GM19397 (cell line): ENCODE results near the gene MRPL51.
"Not testable (repeated sequence)": the region's sequence is repeated elsewhere in the genome, so short reads cannot be mapped to it uniquely, and the experiment has no call there.

Experiments used
- ATAC-seq: cut with Tn5 transposase; IDR thresholded peaks from one replicate; pipeline ENCODE4 v1.9.1; 2021; ENCODE audit warnings: mild to moderate bottlenecking, moderate library complexity; ENCODE audit not compliant: unreplicated experiment

MRPL51 gene

DNA sequence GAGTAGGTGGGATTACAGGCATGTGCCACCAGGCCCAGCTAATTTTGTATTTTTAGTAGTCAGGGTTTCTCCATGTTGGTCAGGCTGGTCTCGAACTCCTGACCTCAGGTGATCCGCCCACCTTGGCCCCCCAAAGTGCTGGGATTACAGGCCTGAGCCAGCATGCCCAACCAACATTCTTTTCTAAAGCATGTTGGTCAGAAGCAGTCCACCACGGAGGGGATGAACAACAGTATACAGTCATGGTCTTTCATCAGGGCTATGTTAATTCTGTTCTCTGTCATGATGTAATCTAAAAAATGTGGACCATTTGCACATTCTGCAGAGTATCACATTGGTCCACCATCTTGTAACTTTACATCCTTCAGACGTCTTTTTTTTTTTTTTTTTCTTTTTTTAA, 3.6 kb downstream of the MRPL51 start:
- ATAC-seq: no peak

DNA sequence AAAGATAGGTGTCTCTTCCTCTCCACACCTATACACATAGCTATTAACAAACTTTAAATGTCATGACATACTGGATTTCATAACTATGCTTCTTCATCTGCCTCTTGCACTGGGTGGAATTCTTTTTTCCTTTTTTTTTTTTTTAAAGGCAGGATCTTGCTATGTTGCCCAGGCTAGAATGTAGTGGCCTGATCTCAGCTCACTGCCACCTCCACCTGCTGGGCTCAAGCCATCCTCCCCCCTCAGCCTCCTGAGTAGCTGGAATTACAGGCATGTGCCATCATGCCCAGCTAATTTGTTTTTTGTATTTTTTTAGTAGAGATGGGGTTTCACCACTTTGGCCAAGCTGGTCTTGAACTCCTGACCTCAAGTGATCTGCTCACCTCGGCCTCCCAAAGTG, 4.8 kb downstream of the MRPL51 start:
- ATAC-seq: no peak

GRCh38 chr12:6478416-6478815, 14.6 kb downstream of the MRPL51 start:
- no peak for ATAC-seq

GRCh38 chr12:6477601-6478377, 15.3 kb downstream of the MRPL51 start:
- not testable (repeated sequence) for ATAC-seq

- ATAC-seq: no peak
These were observed 16.6 kb downstream of the MRPL51 start for GRCh38 chr12:6476489-6476888.

DNA sequence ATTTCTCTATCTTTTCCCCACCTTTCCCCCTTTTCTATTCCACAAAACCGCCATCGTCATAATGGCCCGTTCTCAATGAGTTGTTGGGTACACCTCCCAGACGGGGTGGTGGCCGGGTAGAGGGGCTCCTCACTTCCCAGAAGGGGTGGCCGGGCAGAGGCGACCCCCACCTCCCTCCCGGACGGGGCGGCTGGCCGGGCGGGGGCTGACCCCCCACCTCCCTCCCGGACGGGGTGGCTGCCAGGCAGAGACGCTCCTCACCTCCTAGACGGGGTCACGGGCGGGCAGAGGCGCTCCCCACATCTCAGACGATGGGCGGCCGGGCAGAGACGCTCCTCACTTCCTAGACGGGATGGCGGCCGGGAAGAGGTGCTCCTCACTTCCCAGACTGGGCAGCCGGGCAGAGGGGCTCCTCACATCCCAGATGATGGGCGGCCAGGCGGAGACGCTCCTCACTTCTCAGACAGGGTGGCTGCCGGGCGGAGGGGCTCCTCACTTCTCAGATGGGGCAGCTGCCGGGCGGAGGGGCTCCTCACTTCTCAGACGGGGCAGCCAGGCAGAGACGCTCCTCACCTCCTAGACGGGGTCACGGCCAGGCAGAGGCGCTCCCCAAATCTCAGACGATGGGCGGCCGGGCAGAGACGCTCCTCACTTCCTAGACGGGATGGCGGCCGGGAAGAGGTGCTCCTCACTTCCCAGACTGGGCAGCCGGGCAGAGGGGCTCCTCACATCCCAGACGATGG, 17.7 kb downstream of the MRPL51 start:
- not testable (repeated sequence) for ATAC-seq

DNA sequence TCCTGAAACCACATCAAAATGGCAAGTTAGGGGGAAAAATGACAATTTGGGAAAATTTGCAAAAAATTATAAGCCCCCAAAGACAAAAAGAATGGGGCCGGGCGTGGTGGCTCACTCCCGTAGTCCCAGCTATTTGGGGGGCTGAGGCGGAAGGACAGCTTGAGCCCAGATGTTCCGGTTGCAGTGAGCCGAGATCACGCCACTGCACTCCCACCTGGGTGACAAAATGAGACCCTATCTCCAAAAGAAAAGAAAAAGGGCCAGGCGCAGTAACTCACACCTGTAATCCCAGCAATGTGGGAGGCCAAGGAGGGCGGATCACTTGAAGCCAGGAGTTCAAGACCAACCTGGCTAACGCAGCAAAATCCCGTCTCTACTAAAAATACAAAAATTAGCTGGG, 20.6 kb downstream of the MRPL51 start:
- ATAC-seq: no peak

- ATAC-seq: no peak
These were observed 21.1 kb downstream of the MRPL51 start for GRCh38 chr12:6471989-6472360.

DNA sequence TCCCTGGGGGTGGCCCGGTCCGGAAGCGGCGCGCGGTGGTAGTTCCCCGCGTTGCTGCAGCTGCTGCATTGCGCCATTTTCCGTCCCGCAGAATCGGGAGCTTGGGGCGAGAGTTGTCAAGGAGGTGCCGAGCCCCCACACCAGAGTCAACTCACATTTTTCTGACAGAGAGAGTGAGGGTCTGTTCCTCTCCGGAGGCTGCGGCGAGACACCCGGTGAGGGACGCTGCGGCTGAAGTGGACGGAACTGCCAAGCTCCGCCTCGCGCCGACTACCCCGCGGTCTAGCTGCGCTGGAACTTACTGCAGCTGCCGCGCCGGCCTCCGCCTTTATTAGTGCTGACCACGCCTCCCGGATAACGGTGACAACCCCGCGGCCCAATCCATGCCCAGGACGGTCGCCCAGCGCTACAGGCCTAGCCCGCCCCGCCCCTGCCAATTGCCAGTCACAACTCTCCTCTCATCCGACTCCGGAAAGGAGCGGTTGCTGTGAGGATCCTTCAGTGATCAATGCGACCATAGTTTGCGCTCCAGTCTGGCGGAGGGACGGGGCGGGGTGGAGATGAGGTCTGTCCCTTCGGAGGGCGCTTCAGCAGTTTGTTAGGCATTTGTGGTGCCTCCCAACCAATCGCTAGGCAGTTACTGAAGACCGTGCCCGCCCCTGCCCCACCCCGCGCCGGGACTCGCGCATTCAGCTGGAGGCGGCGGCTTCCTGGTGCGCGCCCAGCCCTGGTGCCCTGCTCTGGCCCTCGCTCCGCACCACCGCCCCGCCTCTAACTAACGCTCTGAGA, 22.5 kb downstream of the MRPL51 start, which contains the start of gene VAMP1:
Gene VAMP1 (minus strand): TSS at position 303 of the 789 bp plus-strand sequence. CDS start 146 bp downstream, at position 157.
- ATAC-seq: peak; percentile 87

DNA sequence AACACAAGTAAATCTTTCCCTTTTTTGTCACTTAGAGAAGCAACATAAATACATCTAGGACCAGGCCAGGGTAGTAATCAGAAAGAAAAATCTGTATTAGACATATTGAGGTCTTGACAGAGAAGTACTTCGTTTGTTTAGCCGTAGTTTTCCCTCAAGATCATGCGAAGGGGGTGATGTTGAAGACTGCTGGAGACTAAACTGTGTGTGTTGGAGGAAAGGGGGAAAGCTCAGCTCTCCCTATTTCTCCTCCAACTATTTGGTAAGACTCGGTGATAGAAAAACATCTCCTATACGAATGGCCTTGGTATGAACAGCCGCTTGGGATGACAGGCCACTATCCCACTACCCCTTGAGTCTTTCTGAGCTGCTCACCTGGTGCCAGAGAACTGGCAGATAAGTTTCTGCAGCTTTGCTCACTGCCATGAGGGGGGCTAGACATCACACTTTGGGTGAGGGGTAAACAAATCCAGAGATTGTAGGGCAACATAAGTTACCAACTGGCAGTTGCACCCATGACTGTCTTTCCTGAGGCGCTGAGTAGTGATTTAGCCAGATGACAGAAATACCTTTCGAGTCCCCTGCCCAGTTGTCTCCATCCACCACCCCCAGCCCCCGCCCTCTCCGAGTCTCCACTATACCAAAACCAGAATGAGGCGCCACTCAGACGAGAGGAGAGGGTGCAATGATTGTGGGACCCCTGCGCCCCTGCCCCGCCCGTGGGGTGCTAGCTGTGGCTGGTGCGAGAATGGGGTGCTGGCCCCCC, 23.3 kb downstream of the MRPL51 start:
- no peak for ATAC-seq

- ATAC-seq: no peak
These were observed 24.0 kb downstream of the MRPL51 start for GRCh38 chr12:6469092-6469491.

GRCh38 chr12:6468283-6468575, 24.8 kb downstream of the MRPL51 start:
- ATAC-seq: no peak

DNA sequence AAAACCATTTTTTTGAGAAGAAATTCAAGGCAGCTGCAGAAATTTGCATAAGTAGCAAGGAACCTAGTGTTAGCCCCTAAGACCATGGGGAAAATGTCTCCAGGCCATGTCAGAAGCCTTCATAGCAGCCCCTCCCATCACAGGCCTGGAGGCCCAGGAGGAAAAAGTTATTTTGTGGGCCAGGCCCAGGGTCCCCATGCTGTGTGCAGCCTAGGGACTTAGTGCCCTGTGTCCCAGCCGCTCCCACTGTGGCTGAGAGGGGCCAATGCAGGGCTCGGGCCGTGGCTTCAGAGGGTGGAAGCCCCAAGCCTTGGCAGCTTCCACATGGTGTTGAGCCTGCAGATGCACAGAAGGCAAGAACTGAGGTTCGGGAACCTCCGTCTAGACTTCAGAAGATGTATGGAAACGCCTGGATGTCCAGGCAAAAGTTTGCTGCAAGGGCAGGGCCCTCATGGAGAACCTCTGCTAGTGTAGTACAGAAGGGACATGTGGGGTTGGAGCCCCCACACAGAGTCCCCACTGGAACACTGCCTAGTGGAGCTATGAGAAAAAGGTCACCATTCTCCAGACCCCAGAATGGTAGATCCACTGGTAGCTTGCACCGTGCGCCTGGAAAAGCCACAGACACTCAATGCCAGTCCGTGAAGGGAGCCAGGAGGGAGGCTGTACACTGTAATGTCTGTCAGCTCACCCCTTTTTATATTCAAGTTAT, 25.3 kb downstream of the MRPL51 start:
- not testable (repeated sequence) for ATAC-seq

DNA sequence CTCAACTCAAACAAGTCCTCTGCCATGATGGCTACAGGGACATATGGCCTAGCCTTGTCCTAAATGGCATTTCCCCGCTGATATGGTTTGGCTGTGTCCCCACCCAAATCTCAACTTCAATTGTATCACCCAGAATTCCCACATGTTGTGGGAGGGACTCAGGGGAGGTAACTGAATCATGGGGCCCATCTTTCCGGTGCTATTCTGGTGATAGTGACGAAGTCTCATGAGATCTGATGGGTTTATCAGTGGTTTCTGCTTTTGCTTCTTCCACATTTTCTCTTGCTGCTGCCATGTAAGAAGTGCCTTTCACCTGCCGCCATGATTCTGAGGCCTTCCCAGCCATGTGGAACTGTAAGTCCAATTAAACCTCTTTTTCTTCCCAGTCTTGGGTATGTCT, 26.3 kb downstream of the MRPL51 start:
- not testable (repeated sequence) for ATAC-seq

DNA sequence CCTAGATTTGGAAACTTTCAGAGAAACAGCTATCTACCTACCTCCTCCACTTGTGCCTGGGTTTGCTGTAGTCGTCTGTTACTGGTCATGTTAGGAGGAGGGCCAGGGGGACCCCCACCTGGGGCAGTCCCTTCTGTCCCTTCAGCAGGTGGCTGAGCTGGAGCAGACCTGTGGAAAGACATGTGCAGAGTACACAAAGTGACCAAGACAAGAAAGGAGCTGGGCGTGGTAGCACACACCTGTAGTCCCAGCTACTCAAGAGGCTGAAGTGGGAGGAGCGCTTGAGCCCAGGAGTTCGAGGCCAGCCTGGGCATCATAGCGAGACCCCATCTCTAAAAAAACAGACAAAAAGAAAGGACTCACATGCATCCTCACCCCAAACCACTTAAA, 26.9 kb downstream of the MRPL51 start:
- no peak for ATAC-seq

DNA sequence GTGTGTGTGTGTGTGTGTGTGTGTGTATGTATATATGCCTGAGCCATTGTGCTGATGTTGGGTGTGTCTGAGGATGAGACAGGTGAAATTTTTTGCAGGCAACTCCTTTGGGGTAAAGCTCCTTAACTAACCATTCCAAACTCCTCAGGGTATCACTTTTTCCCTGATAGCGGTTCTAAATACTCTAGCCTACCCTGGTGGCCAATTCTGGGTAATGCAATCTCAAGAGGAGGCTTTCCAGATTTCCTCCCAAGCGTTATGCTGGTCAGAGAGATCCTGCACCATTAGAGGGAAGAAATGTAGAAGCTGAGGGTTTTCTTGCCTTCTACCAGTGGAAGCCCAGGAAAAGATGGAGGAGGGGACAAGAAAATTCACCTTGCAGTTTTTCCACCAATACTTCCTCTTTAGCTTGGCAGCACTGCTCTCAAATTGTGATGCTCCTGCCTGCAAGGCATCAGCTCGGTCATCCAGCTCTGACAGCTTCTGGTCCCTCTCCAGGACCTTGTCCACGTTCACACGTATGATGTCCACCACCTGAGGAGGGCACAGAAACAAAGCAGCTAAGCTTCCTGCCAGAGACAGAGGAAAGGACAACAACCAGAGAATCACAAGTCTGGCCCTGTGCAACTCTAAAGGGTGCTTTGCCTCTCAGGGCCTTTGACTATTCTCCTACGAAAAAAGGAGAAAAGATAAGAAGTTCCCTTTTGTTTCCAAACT, 27.4 kb downstream of the MRPL51 start:
- no peak for ATAC-seq

DNA sequence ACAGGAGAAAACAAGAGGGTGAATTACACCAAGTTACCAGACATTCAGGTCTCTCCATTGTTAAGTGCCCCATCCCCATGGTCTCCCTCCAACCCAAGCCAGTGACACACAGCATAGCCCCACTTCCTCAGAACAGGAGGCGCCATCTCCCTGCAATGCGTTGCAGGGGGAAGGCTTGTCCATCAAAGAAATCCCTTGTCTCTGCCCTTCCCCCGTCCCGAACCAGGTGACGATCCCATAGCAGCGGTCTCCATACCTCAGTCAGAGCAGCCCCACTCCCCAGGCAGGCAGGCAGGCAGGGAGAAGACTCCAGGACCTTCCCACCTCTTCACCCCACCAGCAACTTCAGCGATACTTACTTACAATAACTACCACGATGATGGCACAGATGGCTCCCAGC, 28.5 kb downstream of the MRPL51 start:
- no peak for ATAC-seq

DNA sequence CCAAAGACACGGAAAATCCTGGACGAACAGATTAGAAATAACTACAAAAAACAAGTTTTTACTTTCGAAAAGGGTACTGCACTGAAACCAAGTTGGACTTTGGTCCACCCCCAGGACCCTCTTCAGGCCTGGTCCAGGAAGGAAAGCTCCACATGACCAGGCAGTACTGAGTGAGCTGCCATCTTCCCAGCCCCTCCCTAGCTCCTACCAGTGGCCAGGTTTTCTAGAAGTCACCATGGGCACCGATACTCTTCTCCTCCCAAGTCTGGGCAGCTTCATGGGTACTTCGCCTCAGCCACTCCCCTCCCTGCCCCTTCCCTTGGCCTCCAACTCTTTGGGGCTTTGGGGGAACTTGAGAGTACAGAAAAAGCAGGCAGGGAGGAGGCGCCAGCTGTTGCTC, 29.2 kb downstream of the MRPL51 start:
- no peak for ATAC-seq

DNA sequence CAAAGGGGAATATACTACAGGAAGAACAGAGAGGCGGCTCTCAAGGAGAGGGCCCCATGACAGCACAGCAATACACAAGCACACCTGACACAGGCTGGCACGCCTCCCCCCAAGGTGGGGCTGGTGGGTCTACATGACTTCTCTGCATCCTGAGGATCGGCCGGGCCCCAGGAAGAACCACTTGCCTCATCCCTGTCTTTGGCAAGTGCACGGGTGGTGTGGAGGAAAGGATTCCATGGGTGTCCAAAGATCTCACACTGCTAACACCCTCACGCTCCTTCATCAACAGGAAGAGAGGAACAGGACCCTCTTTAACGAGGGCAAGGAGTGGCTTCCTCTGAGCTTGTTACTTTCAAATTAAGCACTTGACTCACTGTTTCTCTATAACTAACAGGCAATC, 29.8 kb downstream of the MRPL51 start:
- no peak for ATAC-seq
